ENCODE data around the gene CT45A6.
"Not testable (repeated sequence)": the region's sequence is repeated elsewhere in the genome, so short reads cannot be mapped to it uniquely, and the experiment has no call there.

GRCh38 chrX:135744739-135745138 lies 57.8 kb downstream of the CT45A6 start:
- not testable (repeated sequence) for TF ChIP-seq EZH2 (IDR thresholded peaks at IDR 0.05; ENCODE audit: borderline replicate concordance, insufficient read depth, low read length, poor library complexity, severe bottlenecking); EP300 (conservative IDR thresholded peaks at IDR 0.05; ENCODE audit: poor library complexity, severe bottlenecking); MXI1 (conservative IDR thresholded peaks at IDR 0.05; ENCODE audit: poor library complexity, severe bottlenecking)
- TF ChIP-seq, protein P1, sequence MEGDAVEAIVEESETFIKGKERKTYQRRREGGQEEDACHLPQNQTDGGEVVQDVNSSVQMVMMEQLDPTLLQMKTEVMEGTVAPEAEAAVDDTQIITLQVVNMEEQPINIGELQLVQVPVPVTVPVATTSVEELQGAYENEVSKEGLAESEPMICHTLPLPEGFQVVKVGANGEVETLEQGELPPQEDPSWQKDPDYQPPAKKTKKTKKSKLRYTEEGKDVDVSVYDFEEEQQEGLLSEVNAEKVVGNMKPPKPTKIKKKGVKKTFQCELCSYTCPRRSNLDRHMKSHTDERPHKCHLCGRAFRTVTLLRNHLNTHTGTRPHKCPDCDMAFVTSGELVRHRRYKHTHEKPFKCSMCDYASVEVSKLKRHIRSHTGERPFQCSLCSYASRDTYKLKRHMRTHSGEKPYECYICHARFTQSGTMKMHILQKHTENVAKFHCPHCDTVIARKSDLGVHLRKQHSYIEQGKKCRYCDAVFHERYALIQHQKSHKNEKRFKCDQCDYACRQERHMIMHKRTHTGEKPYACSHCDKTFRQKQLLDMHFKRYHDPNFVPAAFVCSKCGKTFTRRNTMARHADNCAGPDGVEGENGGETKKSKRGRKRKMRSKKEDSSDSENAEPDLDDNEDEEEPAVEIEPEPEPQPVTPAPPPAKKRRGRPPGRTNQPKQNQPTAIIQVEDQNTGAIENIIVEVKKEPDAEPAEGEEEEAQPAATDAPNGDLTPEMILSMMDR (IDR thresholded peaks at IDR 0.05; ENCODE audit: poor library complexity, severe bottlenecking), result not testable (repeated sequence)
- TF ChIP-seq, protein P2, sequence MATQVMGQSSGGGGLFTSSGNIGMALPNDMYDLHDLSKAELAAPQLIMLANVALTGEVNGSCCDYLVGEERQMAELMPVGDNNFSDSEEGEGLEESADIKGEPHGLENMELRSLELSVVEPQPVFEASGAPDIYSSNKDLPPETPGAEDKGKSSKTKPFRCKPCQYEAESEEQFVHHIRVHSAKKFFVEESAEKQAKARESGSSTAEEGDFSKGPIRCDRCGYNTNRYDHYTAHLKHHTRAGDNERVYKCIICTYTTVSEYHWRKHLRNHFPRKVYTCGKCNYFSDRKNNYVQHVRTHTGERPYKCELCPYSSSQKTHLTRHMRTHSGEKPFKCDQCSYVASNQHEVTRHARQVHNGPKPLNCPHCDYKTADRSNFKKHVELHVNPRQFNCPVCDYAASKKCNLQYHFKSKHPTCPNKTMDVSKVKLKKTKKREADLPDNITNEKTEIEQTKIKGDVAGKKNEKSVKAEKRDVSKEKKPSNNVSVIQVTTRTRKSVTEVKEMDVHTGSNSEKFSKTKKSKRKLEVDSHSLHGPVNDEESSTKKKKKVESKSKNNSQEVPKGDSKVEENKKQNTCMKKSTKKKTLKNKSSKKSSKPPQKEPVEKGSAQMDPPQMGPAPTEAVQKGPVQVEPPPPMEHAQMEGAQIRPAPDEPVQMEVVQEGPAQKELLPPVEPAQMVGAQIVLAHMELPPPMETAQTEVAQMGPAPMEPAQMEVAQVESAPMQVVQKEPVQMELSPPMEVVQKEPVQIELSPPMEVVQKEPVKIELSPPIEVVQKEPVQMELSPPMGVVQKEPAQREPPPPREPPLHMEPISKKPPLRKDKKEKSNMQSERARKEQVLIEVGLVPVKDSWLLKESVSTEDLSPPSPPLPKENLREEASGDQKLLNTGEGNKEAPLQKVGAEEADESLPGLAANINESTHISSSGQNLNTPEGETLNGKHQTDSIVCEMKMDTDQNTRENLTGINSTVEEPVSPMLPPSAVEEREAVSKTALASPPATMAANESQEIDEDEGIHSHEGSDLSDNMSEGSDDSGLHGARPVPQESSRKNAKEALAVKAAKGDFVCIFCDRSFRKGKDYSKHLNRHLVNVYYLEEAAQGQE (IDR thresholded peaks at IDR 0.05; ENCODE audit: borderline replicate concordance), result not testable (repeated sequence)

Data from neural cell (in vitro differentiated cells).